GM10847 (cell line): ENCODE data around the gene TTC21A.
A peak's percentile ranks its signal among the peaks of the same experiment; 100 is the strongest.

Experiments
- POLR2A ChIP-seq: IDR thresholded peaks from 2 replicates; pipeline ENCODE4 v1.6.1; 2011; ENCODE audit not compliant: insufficient read length; ENCODE audit errors: extremely low read depth

The TTC21A gene

DNA sequence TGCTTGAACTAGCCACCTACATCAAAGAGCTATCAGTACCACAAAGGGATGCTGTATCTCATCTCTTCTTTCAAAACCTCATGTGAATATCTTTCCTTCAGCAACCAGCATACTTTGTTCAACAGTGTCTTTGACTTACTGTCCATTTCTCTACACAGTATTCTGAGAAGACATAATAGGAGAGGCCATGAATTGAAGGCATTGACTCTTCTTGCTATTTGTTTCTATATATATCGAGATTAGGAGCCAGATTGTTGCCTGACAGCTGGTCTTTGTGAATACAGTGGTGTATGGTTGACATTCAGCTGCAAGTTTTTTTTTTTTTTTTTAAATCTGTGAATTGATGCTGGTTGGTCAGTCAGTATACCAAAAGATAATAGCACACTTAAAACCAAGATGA lies 58.0 kb downstream of the TTC21A start:
- TF ChIP-seq POLR2A = no peak

GRCh38 chr3:39166134-39166710 lies 58.7 kb downstream of the TTC21A start:
- no peak for TF ChIP-seq POLR2A

DNA sequence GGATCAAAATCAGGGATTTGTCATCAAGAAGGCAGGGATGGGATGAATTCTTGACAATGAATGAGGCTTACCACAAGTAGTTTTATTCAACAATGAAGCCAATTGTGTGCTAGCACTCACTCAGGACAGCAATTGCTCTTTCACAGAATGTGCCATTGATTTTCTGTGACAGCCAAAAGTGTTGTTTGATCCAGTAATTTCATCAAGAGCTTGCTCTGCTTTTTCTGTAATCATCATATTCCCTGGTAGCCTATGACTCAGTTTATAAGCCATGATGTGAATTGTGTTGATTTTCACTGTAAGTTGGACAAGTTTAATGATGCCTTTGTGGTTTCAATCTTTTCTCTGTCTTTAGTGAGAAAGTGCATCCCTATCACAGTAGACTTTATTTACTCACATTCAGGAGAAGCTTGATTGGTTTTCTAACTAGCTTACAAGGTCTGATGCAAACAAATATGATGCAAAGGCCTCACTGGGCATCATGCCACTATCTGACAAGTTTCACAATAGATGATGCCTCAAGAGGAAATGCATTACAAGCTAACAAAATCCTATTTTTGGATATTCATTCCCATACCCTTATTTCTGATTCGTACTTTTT lies 59.6 kb downstream of the TTC21A start:
- TF ChIP-seq POLR2A = no peak

- no peak for TF ChIP-seq POLR2A
Measured at GRCh38 chr3:39168156-39168780, 60.8 kb downstream of the TTC21A start.

DNA sequence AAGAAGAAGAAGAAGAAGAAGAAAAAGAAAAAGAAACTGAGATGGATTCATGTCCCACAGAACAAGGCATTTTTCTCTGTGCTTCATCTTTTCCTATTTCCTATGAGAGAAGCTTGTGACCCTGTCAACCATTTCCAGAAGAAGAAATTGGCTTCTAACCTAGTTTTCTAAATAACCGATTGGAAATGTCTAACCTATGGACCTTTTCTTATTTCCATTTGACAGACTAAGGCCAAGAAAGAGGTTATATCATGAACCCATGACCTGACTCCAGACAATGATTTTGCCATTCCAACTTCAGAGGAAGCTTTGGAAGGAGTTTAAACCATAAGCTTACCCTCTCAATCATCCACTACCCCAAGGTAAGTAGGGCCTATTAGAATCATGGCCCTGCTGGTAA lies 62.2 kb downstream of the TTC21A start:
- no peak for TF ChIP-seq POLR2A

GRCh38 chr3:39170461-39170860 lies 63.0 kb downstream of the TTC21A start:
- TF ChIP-seq POLR2A = no peak

- TF ChIP-seq POLR2A = no peak
Measured at GRCh38 chr3:39171860-39172259, 64.4 kb downstream of the TTC21A start.

GRCh38 chr3:39173318-39174125 lies 66.0 kb downstream of the TTC21A start:
- no peak for TF ChIP-seq POLR2A

- TF ChIP-seq POLR2A = no peak
Measured at GRCh38 chr3:39176025-39176714, 68.7 kb downstream of the TTC21A start.

DNA sequence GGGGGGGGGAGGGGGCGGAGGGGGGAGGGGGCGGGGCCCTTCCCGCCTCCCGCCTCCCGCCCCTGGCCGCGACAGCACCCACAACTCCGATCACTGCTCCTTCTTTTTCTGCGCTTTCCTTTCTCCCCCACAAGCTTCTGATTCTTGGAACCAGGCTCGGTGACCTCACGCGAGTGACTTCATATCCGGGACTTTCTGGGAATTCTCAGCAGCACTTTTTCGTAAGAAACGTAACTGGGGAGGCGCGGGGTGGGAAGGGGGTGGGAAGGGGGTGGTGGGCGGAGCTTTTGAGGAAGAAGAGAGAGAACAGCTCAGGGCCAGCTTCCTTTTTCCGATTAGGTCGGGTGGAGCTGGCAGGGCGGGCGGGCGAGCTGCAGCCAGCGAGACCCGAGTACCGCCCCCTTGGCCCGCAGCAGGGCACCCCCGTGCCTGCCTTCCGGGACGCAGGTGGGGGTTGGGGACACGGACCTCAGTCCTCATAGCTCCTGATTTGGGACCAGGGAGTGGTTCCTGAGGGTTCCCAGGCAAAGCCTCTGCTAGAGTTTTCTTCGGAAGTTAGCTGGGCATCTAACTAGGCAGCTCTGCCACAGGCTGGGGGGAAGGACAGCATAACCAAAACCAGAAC lies 70.3 kb downstream of the TTC21A start:
- TF ChIP-seq POLR2A = peak; percentile 57

- no peak for TF ChIP-seq POLR2A
Measured at GRCh38 chr3:39178553-39178952, 71.1 kb downstream of the TTC21A start.

DNA sequence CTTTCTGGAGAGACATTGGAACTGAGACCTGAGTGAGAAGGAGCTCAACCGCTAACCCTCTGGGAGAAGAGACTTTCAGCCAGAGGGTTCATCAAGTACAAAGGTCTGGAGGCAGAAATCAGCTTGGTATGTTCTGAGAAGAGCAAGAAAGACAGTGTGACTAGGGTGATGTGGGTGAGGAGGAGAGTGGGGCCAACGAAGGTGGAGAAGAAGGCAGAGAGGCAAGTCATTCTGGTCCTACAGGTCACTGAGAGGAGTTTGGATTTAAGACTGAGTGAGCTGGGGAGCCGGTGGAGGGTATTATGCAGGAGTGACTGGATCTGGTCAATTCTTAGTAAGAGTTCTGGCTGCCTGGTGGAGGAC lies 72.7 kb downstream of the TTC21A start:
- TF ChIP-seq POLR2A = no peak

DNA sequence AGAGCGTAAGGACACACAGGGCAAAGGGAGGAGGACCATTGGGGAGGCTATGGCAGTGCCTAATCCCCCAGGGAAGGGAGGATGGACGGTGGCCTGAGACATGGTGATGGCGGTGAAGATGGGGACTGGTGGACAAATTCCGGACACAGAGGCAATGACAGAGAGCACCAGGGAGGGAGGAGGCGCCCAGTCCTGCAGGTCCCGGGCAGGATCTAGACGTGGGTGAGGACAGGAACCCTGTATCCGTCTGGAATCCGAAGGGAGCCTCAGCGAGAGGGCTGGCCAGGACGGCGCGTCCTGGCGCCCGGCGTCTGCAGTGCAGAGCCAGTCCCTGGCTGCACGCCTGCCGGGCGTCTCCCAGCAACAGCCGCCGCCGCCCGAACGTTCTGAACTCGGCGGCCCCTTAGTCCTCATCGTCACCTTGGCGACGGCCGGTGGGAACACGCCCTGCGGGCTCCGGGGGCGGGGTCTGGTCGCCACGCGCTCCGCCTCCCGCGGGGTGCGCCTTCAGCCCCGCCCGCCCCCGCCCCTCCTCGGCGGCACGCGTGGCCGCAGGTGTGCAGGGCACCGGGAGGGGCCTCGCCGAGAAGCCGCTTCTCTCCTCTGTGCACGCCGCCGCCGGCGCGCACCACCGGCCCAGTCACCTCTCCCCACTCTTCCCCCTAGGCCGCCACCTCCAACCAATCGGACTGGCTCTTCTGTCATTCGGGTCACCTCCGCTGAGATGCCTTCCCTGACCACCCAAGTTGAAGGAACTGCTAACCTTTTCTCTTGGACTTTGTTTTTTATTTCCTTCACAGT lies 73.3 kb downstream of the TTC21A start:
- no peak for TF ChIP-seq POLR2A
